ENCODE measurements around the gene C10orf88.

Gene C10orf88

GRCh38 chr10:122953902-122954730, at the start of gene C10orf88:
C10orf88 (minus strand) TSS chr10:122954227; CDS start chr10:122954178, 49 bp downstream.
- in situ Hi-C loops (cut with HindIII; ENCODE audit: low pct_ligation_motif_present, low sequenced_read_pairs), result no loop called here
- H3K4me3 ChIP-seq (ENCODE audit: low read depth, low read length), result peak within 1 kb of the TSS; percentile 82
- H3K36me3 ChIP-seq (replicated peaks), result no peaks in the 10 kb centered on the region
- peak; percentile 97 for DNase-seq
- no peak for TF ChIP-seq CTCF (IDR thresholded peaks at IDR 0.05; ENCODE audit: low read depth, low read length, missing control alignments)
- H3K27me3 ChIP-seq (replicated peaks), result no peaks in the 10 kb centered on the region
- peak within 1 kb of the TSS; percentile 50 for H3K27ac ChIP-seq

GRCh38 chr10:123001370-123001769, 47.3 kb upstream of the C10orf88 start:
- Histone ChIP-seq H3K27me3 (replicated peaks) (no peaks in the 10 kb centered on the region), H3K4me3 (ENCODE audit: low read depth, low read length) (no peak overlapping the region), H3K27ac (no peak overlapping the region), H3K36me3 (replicated peaks) (peaks cover 3% of the 10 kb centered on the region)
- in situ Hi-C loops (cut with HindIII; ENCODE audit: low pct_ligation_motif_present, low sequenced_read_pairs), result no loop called here
- no peak for DNase-seq
- TF ChIP-seq CTCF (IDR thresholded peaks at IDR 0.05; ENCODE audit: low read depth, low read length, missing control alignments), result no peak

GRCh38 chr10:123000155-123000554, 46.1 kb upstream of the C10orf88 start:
- Histone ChIP-seq H3K4me3 (ENCODE audit: low read depth, low read length) (no peak overlapping the region), H3K27ac (no peak overlapping the region), H3K27me3 (replicated peaks) (no peaks in the 10 kb centered on the region), H3K36me3 (replicated peaks) (peaks cover 9% of the 10 kb centered on the region)
- in situ Hi-C loops (cut with HindIII; ENCODE audit: low pct_ligation_motif_present, low sequenced_read_pairs), result no loop called here
- no peak for TF ChIP-seq CTCF (IDR thresholded peaks at IDR 0.05; ENCODE audit: low read depth, low read length, missing control alignments)
- DNase-seq, result no peak

GRCh38 chr10:122999347-122999746, 45.3 kb upstream of the C10orf88 start:
- TF ChIP-seq CTCF (IDR thresholded peaks at IDR 0.05; ENCODE audit: low read depth, low read length, missing control alignments), result no peak
- Histone ChIP-seq H3K36me3 (replicated peaks) (peaks cover 9% of the 10 kb centered on the region), H3K27me3 (replicated peaks) (no peaks in the 10 kb centered on the region), H3K4me3 (ENCODE audit: low read depth, low read length) (no peak overlapping the region), H3K27ac (no peak overlapping the region)
- in situ Hi-C loops (cut with HindIII; ENCODE audit: low pct_ligation_motif_present, low sequenced_read_pairs), result no loop called here
- DNase-seq, result no peak

- in situ Hi-C loops (cut with HindIII; ENCODE audit: low pct_ligation_motif_present, low sequenced_read_pairs), result no loop called here
- Histone ChIP-seq H3K27ac (no peak overlapping the region), H3K27me3 (replicated peaks) (no peaks in the 10 kb centered on the region), H3K4me3 (ENCODE audit: low read depth, low read length) (no peak overlapping the region), H3K36me3 (replicated peaks) (peaks cover 9% of the 10 kb centered on the region)
- no peak for DNase-seq
- TF ChIP-seq CTCF (IDR thresholded peaks at IDR 0.05; ENCODE audit: low read depth, low read length, missing control alignments), result no peak
Measured at GRCh38 chr10:122998934-122999333, 44.9 kb upstream of the C10orf88 start.
